ENCODE results near the gene TOR4A. TPM values are rescaled to one million over a fixed set of nuclear protein-coding genes. Genes with fewer than 3 reads are reported as not detected.
A peak's percentile ranks its signal among the peaks of the same experiment; 100 is the strongest.

Gene TOR4A
- total and polyA plus RNA-seq, 9 of the 15 experiments (the other 6 are each of a cell fraction or from before 2014, with no cell fraction given): 3.9 to 49.2 (median 8.8) TPM

DNA sequence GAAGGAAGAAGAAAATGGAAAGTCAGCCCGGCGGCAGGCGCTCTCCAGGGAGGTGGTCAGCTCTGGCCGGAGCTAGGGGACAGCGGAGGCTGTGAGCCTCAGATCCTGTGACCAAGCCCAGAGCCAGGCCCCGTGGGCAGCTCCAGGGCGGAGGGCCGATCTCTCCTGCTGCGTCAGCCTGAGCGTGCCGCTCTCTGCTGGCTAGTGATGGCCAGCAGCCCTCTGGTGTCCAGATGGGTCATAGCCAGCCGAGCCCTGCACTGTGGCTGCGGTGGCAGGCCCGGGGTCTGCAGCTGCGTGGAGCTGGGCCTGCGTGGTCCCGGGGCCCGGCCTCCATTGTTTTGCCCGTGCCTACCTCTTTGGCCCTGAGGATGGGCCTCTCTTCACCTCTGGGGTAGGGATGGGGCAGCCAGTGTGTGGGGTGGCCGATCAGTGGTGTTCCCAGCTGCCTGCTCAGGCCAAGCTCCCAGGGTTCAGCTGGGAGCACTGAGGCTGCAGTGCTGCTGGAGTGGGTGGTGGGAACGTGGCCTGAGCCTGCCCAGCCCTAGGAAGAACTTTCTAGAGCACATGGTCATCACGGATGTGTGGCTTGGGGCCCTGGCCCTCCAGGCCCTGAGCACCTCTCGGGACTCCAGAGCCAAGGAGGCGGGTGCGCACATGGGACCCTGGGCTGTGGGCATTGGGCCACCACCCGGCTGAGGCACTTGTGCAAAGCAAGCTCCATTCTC is 41.6 kb downstream of the TOR4A start (continued):
- TF ChIP-seq ZNF778 (CRISPR knock-in tag; IDR thresholded peaks at IDR 0.05): no peak
- no peak for TF ChIP-seq TBL1XR1 (IDR thresholded peaks at IDR 0.05; ENCODE audit: low read length in 2 of 2)
- TF ChIP-seq, protein P1, sequence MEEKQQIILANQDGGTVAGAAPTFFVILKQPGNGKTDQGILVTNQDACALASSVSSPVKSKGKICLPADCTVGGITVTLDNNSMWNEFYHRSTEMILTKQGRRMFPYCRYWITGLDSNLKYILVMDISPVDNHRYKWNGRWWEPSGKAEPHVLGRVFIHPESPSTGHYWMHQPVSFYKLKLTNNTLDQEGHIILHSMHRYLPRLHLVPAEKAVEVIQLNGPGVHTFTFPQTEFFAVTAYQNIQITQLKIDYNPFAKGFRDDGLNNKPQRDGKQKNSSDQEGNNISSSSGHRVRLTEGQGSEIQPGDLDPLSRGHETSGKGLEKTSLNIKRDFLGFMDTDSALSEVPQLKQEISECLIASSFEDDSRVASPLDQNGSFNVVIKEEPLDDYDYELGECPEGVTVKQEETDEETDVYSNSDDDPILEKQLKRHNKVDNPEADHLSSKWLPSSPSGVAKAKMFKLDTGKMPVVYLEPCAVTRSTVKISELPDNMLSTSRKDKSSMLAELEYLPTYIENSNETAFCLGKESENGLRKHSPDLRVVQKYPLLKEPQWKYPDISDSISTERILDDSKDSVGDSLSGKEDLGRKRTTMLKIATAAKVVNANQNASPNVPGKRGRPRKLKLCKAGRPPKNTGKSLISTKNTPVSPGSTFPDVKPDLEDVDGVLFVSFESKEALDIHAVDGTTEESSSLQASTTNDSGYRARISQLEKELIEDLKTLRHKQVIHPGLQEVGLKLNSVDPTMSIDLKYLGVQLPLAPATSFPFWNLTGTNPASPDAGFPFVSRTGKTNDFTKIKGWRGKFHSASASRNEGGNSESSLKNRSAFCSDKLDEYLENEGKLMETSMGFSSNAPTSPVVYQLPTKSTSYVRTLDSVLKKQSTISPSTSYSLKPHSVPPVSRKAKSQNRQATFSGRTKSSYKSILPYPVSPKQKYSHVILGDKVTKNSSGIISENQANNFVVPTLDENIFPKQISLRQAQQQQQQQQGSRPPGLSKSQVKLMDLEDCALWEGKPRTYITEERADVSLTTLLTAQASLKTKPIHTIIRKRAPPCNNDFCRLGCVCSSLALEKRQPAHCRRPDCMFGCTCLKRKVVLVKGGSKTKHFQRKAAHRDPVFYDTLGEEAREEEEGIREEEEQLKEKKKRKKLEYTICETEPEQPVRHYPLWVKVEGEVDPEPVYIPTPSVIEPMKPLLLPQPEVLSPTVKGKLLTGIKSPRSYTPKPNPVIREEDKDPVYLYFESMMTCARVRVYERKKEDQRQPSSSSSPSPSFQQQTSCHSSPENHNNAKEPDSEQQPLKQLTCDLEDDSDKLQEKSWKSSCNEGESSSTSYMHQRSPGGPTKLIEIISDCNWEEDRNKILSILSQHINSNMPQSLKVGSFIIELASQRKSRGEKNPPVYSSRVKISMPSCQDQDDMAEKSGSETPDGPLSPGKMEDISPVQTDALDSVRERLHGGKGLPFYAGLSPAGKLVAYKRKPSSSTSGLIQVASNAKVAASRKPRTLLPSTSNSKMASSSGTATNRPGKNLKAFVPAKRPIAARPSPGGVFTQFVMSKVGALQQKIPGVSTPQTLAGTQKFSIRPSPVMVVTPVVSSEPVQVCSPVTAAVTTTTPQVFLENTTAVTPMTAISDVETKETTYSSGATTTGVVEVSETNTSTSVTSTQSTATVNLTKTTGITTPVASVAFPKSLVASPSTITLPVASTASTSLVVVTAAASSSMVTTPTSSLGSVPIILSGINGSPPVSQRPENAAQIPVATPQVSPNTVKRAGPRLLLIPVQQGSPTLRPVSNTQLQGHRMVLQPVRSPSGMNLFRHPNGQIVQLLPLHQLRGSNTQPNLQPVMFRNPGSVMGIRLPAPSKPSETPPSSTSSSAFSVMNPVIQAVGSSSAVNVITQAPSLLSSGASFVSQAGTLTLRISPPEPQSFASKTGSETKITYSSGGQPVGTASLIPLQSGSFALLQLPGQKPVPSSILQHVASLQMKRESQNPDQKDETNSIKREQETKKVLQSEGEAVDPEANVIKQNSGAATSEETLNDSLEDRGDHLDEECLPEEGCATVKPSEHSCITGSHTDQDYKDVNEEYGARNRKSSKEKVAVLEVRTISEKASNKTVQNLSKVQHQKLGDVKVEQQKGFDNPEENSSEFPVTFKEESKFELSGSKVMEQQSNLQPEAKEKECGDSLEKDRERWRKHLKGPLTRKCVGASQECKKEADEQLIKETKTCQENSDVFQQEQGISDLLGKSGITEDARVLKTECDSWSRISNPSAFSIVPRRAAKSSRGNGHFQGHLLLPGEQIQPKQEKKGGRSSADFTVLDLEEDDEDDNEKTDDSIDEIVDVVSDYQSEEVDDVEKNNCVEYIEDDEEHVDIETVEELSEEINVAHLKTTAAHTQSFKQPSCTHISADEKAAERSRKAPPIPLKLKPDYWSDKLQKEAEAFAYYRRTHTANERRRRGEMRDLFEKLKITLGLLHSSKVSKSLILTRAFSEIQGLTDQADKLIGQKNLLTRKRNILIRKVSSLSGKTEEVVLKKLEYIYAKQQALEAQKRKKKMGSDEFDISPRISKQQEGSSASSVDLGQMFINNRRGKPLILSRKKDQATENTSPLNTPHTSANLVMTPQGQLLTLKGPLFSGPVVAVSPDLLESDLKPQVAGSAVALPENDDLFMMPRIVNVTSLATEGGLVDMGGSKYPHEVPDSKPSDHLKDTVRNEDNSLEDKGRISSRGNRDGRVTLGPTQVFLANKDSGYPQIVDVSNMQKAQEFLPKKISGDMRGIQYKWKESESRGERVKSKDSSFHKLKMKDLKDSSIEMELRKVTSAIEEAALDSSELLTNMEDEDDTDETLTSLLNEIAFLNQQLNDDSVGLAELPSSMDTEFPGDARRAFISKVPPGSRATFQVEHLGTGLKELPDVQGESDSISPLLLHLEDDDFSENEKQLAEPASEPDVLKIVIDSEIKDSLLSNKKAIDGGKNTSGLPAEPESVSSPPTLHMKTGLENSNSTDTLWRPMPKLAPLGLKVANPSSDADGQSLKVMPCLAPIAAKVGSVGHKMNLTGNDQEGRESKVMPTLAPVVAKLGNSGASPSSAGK (IDR thresholded peaks at IDR 0.05): no peak
- peak in 1 of 2 experiments; percentile 74; a peak in 1 of 4 replicates for TF ChIP-seq SRF (CRISPR knock-in tag; IDR thresholded peaks at IDR 0.05)
- TF ChIP-seq MAFK (IDR thresholded peaks at IDR 0.05; ENCODE audit: low read length): 0 out of 2 replicates have a peak, but pooled peaks have one; percentile 4
- TF ChIP-seq, protein P2, sequence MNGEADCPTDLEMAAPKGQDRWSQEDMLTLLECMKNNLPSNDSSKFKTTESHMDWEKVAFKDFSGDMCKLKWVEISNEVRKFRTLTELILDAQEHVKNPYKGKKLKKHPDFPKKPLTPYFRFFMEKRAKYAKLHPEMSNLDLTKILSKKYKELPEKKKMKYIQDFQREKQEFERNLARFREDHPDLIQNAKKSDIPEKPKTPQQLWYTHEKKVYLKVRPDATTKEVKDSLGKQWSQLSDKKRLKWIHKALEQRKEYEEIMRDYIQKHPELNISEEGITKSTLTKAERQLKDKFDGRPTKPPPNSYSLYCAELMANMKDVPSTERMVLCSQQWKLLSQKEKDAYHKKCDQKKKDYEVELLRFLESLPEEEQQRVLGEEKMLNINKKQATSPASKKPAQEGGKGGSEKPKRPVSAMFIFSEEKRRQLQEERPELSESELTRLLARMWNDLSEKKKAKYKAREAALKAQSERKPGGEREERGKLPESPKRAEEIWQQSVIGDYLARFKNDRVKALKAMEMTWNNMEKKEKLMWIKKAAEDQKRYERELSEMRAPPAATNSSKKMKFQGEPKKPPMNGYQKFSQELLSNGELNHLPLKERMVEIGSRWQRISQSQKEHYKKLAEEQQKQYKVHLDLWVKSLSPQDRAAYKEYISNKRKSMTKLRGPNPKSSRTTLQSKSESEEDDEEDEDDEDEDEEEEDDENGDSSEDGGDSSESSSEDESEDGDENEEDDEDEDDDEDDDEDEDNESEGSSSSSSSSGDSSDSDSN (IDR thresholded peaks at IDR 0.05; ENCODE audit: borderline replicate concordance in 1 of 2, low read depth in 2 of 2, low read length in 2 of 2): 0 out of 4 replicates have a peak, but pooled peaks of 1 of the 2 experiments have one; percentile 61
- TF ChIP-seq, protein P3, sequence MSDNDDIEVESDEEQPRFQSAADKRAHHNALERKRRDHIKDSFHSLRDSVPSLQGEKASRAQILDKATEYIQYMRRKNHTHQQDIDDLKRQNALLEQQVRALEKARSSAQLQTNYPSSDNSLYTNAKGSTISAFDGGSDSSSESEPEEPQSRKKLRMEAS (CRISPR knock-in tag; IDR thresholded peaks at IDR 0.05): 0 out of 2 replicates have a peak, but pooled peaks have one; percentile 5
- peak; percentile 80 for TF ChIP-seq BHLHE40 (IDR thresholded peaks at IDR 0.05; ENCODE audit: low read length)
- peak; percentile 33; the same call in 1 of the 2 replicates for TF ChIP-seq RB1 (IDR thresholded peaks at IDR 0.05; ENCODE audit: low read depth)
- TF ChIP-seq MAFG (tag; conservative IDR thresholded peaks at IDR 0.05): 0 out of 2 replicates have a peak, but pooled peaks have one; percentile 8
- TF ChIP-seq MCM3 (IDR thresholded peaks at IDR 0.05): no peak
- TF ChIP-seq NRF1 (conservative IDR thresholded peaks at IDR 0.05 in 1 of 2, IDR thresholded peaks at IDR 0.05 in 1 of 2): peak in 1 of 2 experiments; percentile 22; a peak in 1 of 4 replicates
